ENCODE measurements around the gene KIF12.

KIF12 gene

GRCh38 chr9:114123031-114123977 lies 24.2 kb upstream of the KIF12 start:
- no peak for DNase-seq

GRCh38 chr9:114122136-114123027 lies 23.3 kb upstream of the KIF12 start:
- no peak for DNase-seq

GRCh38 chr9:114121227-114122135 lies 22.4 kb upstream of the KIF12 start:
- DNase-seq: no peak

GRCh38 chr9:114120192-114121014 lies 21.3 kb upstream of the KIF12 start:
- no peak for DNase-seq

- no peak for DNase-seq
Measured at GRCh38 chr9:114119242-114120191, 20.4 kb upstream of the KIF12 start.

GRCh38 chr9:114117996-114118830 lies 19.1 kb upstream of the KIF12 start:
- DNase-seq: no peak

GRCh38 chr9:114117614-114117995 lies 18.5 kb upstream of the KIF12 start:
- DNase-seq: no peak

- DNase-seq: no peak
Measured at GRCh38 chr9:114116126-114116747, 17.1 kb upstream of the KIF12 start.

- DNase-seq: no peak
Measured at GRCh38 chr9:114115654-114116125, 16.6 kb upstream of the KIF12 start.

GRCh38 chr9:114114364-114114763 lies 15.3 kb upstream of the KIF12 start:
- no peak for DNase-seq

GRCh38 chr9:114112778-114113584 lies 13.9 kb upstream of the KIF12 start:
- DNase-seq: no peak

- no peak for DNase-seq
Measured at GRCh38 chr9:114112325-114112724, 13.2 kb upstream of the KIF12 start.

- DNase-seq: no peak
Measured at GRCh38 chr9:114110180-114110579, 11.1 kb upstream of the KIF12 start.

GRCh38 chr9:114109124-114109523 lies 10.0 kb upstream of the KIF12 start:
- DNase-seq: no peak

GRCh38 chr9:114108016-114108833 lies 9.1 kb upstream of the KIF12 start:
- peak; percentile 66 for DNase-seq

- no peak for DNase-seq
Measured at GRCh38 chr9:114107286-114108001, 8.4 kb upstream of the KIF12 start.
